ENCODE results near the gene PRKCH. TPM values are rescaled to one million over a fixed set of nuclear protein-coding genes. Genes with fewer than 3 reads are reported as not detected.

PRKCH gene
- total and polyA plus RNA-seq, 2 of the 13 experiments (the other 11 are each of a cell fraction or from before 2014, with no cell fraction given), result 0.48 to 1.3 TPM

GRCh38 chr14:61561657-61562276, 240.4 kb downstream of the PRKCH start (continued):
- TF ChIP-seq, protein P1, sequence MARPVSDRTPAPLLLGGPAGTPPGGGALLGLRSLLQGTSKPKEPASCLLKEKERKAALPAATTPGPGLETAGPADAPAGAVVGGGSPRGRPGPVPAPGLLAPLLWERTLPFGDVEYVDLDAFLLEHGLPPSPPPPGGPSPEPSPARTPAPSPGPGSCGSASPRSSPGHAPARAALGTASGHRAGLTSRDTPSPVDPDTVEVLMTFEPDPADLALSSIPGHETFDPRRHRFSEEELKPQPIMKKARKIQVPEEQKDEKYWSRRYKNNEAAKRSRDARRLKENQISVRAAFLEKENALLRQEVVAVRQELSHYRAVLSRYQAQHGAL (CRISPR knock-in tag; IDR thresholded peaks at IDR 0.05; ENCODE audit: not compliant biosample characterization), result no peak
- TF ChIP-seq, protein P2, sequence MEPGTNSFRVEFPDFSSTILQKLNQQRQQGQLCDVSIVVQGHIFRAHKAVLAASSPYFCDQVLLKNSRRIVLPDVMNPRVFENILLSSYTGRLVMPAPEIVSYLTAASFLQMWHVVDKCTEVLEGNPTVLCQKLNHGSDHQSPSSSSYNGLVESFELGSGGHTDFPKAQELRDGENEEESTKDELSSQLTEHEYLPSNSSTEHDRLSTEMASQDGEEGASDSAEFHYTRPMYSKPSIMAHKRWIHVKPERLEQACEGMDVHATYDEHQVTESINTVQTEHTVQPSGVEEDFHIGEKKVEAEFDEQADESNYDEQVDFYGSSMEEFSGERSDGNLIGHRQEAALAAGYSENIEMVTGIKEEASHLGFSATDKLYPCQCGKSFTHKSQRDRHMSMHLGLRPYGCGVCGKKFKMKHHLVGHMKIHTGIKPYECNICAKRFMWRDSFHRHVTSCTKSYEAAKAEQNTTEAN (CRISPR knock-in tag; conservative IDR thresholded peaks at IDR 0.05), result no peak; the same call in 1 of the 2 replicates
- TF ChIP-seq ZNF746 (CRISPR knock-in tag; IDR thresholded peaks at IDR 0.05) (0 out of 2 replicates have a peak, but pooled peaks have one; percentile 54), ZNF253 (CRISPR knock-in tag; IDR thresholded peaks at IDR 0.05; ENCODE audit: borderline replicate concordance) (peak; percentile 31; the same call in 1 of the 2 replicates), RAD51 (IDR thresholded peaks at IDR 0.05; ENCODE audit: borderline replicate concordance) (no peak), TIGD3 (CRISPR knock-in tag; IDR thresholded peaks at IDR 0.05; ENCODE audit: borderline replicate concordance) (no peak), IKZF1 (IDR thresholded peaks at IDR 0.05) (no peak), SMAD3 (CRISPR knock-in tag; IDR thresholded peaks at IDR 0.05) (peak; percentile 79; the same call in 1 of the 2 replicates), ARNTL (CRISPR knock-in tag; IDR thresholded peaks at IDR 0.05) (0 out of 2 replicates have a peak, but pooled peaks have one; percentile 35), ATF3 (CRISPR knock-in tag; IDR thresholded peaks at IDR 0.05) (peak; percentile 74), ZNF652 (CRISPR knock-in tag; IDR thresholded peaks at IDR 0.05; ENCODE audit: borderline replicate concordance, low read depth) (0 out of 2 replicates have a peak, but pooled peaks have one; percentile 25), EED (CRISPR knock-in tag; IDR thresholded peaks at IDR 0.05) (no peak), ZNF451 (CRISPR knock-in tag; IDR thresholded peaks at IDR 0.05) (no peak), ZNF710 (CRISPR knock-in tag; IDR thresholded peaks at IDR 0.05; ENCODE audit: borderline replicate concordance) (peak; percentile 68), SAP130 (CRISPR knock-in tag; IDR thresholded peaks at IDR 0.05; ENCODE audit: low read depth) (peak; percentile 94), ZZZ3 (CRISPR knock-in tag; IDR thresholded peaks at IDR 0.05; ENCODE audit: borderline replicate concordance) (no peak), GATAD1 (CRISPR knock-in tag; IDR thresholded peaks at IDR 0.05) (peak; percentile 54; the same call in 1 of the 2 replicates), GTF2F1 (IDR thresholded peaks at IDR 0.05; ENCODE audit: low read length) (no peak), CC2D1A (CRISPR knock-in tag; IDR thresholded peaks at IDR 0.05) (no peak)
- TF ChIP-seq, protein P3, sequence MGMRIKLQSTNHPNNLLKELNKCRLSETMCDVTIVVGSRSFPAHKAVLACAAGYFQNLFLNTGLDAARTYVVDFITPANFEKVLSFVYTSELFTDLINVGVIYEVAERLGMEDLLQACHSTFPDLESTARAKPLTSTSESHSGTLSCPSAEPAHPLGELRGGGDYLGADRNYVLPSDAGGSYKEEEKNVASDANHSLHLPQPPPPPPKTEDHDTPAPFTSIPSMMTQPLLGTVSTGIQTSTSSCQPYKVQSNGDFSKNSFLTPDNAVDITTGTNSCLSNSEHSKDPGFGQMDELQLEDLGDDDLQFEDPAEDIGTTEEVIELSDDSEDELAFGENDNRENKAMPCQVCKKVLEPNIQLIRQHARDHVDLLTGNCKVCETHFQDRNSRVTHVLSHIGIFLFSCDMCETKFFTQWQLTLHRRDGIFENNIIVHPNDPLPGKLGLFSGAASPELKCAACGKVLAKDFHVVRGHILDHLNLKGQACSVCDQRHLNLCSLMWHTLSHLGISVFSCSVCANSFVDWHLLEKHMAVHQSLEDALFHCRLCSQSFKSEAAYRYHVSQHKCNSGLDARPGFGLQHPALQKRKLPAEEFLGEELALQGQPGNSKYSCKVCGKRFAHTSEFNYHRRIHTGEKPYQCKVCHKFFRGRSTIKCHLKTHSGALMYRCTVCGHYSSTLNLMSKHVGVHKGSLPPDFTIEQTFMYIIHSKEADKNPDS (CRISPR knock-in tag; IDR thresholded peaks at IDR 0.05), result no peak
